SK-N-SH (cell line): ENCODE measurements around the gene SPRYD4. TPM values are rescaled to one million over a fixed set of nuclear protein-coding genes. Genes with fewer than 3 reads are reported as not detected.

Source experiments
- CTCF ChIA-PET: fragments of 300-600, 350-600 bp; formaldehyde crosslinking; extraction: SDS; loops from one replicate; lab custom pipeline; 2021; lab: Yijun Ruan, JAX
- POLR2A ChIA-PET: fragments of 350-600 bp; sonication (Branson Sonifier 250); formaldehyde crosslinking; extraction: SDS; loops from one replicate; lab custom pipeline; 2020; ENCODE audit warnings: antibody characterized with exemption, inconsistent platforms; lab: Yijun Ruan, JAX
- DNase-seq: peaks from one replicate; pipeline ENCODE4 v3.0.0; 2012
- H2AFZ ChIP-seq: fragments of 200-600 bp; sonication (generic); 2 replicates; pipeline ENCODE4 v1.8.1; 2016; ENCODE audit warnings: antibody characterized with exemption, mild to moderate bottlenecking, low read depth
- H3F3A ChIP-seq: fragments of 200-600 bp; sonication (generic); replicated peaks from 2 replicates; pipeline ENCODE3; 2016; ENCODE audit warnings: antibody characterized with exemption, mild to moderate bottlenecking; ENCODE audit not compliant: insufficient read depth
- H3K27ac ChIP-seq, 2 experiments: fragments of 200-500 bp in 1 of 2; fragments of 200-600 bp in 1 of 2; sonication (Bioruptor generic) in 1 of 2; sonication (generic), shearing (Covaris generic) in 1 of 2; 2 replicates each; pipeline versions ENCODE4 v1.5.1 to v1.6.1; 2014 to 2016; ENCODE audit warnings: low read depth in 2 of 2, inconsistent platforms in 1 of 2, low read length in 1 of 2, mild to moderate bottlenecking in 1 of 2, mixed read lengths in 1 of 2
- H3K27me3 ChIP-seq: fragments of 200-600 bp; sonication (generic), shearing (Covaris generic); 2 replicates; pipeline ENCODE4 v1.6.1; 2016; ENCODE audit warnings: mixed run types; ENCODE audit not compliant: insufficient read depth
- H3K36me3 ChIP-seq, 2 experiments: fragments of 200-500 bp in 1 of 2; fragments of 200-600 bp in 1 of 2; sonication (Bioruptor generic) in 1 of 2; sonication (generic) in 1 of 2; replicated peaks in 1 of 2; 2 replicates each; pipeline versions ENCODE3 to v1.5.1; 2014 to 2016; ENCODE audit warnings: low read length in 1 of 2, mild to moderate bottlenecking in 1 of 2; ENCODE audit not compliant: insufficient read depth in 2 of 2, control insufficient read depth in 1 of 2
- H3K4me1 ChIP-seq, 2 experiments: fragments of 200-500 bp in 1 of 2; fragments of 200-600 bp in 1 of 2; sonication (Bioruptor generic) in 1 of 2; sonication (generic), shearing (Covaris generic) in 1 of 2; 2 replicates each; pipeline versions ENCODE4 v1.5.1 to v1.6.1; 2014 to 2016; ENCODE audit warnings: low read depth in 1 of 2, low read length in 1 of 2, mixed run types in 1 of 2; ENCODE audit not compliant: insufficient read depth in 2 of 2, control insufficient read depth in 1 of 2
- H3K4me2 ChIP-seq: fragments of 200-600 bp; sonication (generic), shearing (Covaris generic); 2 replicates; pipeline ENCODE4 v1.6.1; 2017; ENCODE audit warnings: mixed run types
- H3K4me3 ChIP-seq, 2 experiments: fragments of 200-500 bp in 1 of 2; fragments of 200-600 bp in 1 of 2; sonication (Bioruptor generic) in 1 of 2; sonication (generic), shearing (Covaris generic) in 1 of 2; 2 replicates each; pipeline versions ENCODE4 v1.5.1 to v1.8.1; 2014 to 2016; ENCODE audit warnings: low read depth in 2 of 2, inconsistent platforms in 1 of 2, low read length in 1 of 2, mild to moderate bottlenecking in 1 of 2, mixed read lengths in 1 of 2, moderate library complexity in 1 of 2
- H3K79me2 ChIP-seq: fragments of 200-600 bp; sonication (generic); 2 replicates; pipeline ENCODE4 v1.8.1; 2017; ENCODE audit warnings: mild to moderate bottlenecking; ENCODE audit not compliant: insufficient read depth
- H3K9ac ChIP-seq: fragments of 200-600 bp; sonication (generic); 2 replicates; pipeline ENCODE4 v1.6.1; 2017; ENCODE audit warnings: mixed run types
- H3K9me2 ChIP-seq: fragments of 200-600 bp; sonication (generic); 2 replicates; pipeline ENCODE4 v1.6.1; 2017; ENCODE audit warnings: mixed run types
- H3K9me3 ChIP-seq: fragments of 200-600 bp; sonication (generic); 2 replicates; pipeline ENCODE4 v1.6.1; 2017; ENCODE audit warnings: mixed run types, mild to moderate bottlenecking, moderate library complexity
- H4K20me1 ChIP-seq: fragments of 200-600 bp; sonication (generic); 2 replicates; pipeline ENCODE4 v1.6.1; 2017; ENCODE audit warnings: mild to moderate bottlenecking, mixed run types; ENCODE audit not compliant: insufficient read depth
- CHD2 ChIP-seq: fragments of 150-350 bp; IDR thresholded peaks from 2 replicates; pipeline ENCODE4 v1.6.1; 2018; ENCODE audit warnings: low read length; ENCODE audit not compliant: partially characterized antibody
- ELF1 ChIP-seq: IDR thresholded peaks from 2 replicates; pipeline ENCODE4 v1.4.0; 2012
- EZH2phosphoT487 ChIP-seq: fragments of 200-600 bp; sonication (generic); IDR thresholded peaks from 2 replicates; pipeline ENCODE4 v1.6.1; 2017; ENCODE audit warnings: low read depth, mixed run types, mild to moderate bottlenecking, antibody characterized with exemption, moderate library complexity, borderline replicate concordance
- FOSL2 ChIP-seq: IDR thresholded peaks from 2 replicates; pipeline ENCODE4 v1.4.0; 2012; ENCODE audit warnings: low read depth, mild to moderate bottlenecking, moderate library complexity, borderline replicate concordance
- FOXJ3 ChIP-seq: sonication (generic); formaldehyde crosslinking; IDR thresholded peaks from 2 replicates; pipeline ENCODE4 v1.5.1; 2020; ENCODE audit warnings: mild to moderate bottlenecking, missing genetic modification reagents
- GATA2 ChIP-seq: sonication (generic); formaldehyde crosslinking; IDR thresholded peaks from 2 replicates; pipeline ENCODE4 v1.5.0; 2020; ENCODE audit warnings: mild to moderate bottlenecking, missing genetic modification reagents
- MXI1 ChIP-seq: IDR thresholded peaks from 2 replicates; pipeline ENCODE4 v1.6.1; 2012; ENCODE audit warnings: mild to moderate bottlenecking, low read depth, low read length, improper control_type of control experiment
- NRF1 ChIP-seq: IDR thresholded peaks from 2 replicates; pipeline ENCODE4 v1.6.1; 2012; ENCODE audit warnings: low read depth, mild to moderate bottlenecking, low read length
- PBX3 ChIP-seq: IDR thresholded peaks from 2 replicates; pipeline ENCODE4; 2012
- RCOR1 ChIP-seq: fragments of 150-350 bp; IDR thresholded peaks from 2 replicates; pipeline ENCODE4 v1.6.1; 2017; ENCODE audit warnings: antibody characterized with exemption, low read length
- RFX5 ChIP-seq: IDR thresholded peaks from 2 replicates; pipeline ENCODE4 v1.6.1; 2012; ENCODE audit warnings: mild to moderate bottlenecking, improper control_type of control experiment, low read length
- SMC3 ChIP-seq: IDR thresholded peaks from 2 replicates; pipeline ENCODE4 v1.6.1; 2012; ENCODE audit warnings: low read depth, low read length, improper control_type of control experiment
- TAF1 ChIP-seq: IDR thresholded peaks from 2 replicates; pipeline ENCODE4 v1.6.1; 2012; ENCODE audit warnings: low read depth, mild to moderate bottlenecking, low read length, moderate library complexity, borderline replicate concordance
- TEAD4 ChIP-seq: IDR thresholded peaks from 2 replicates; pipeline ENCODE4 v1.4.0; 2012; ENCODE audit warnings: mild to moderate bottlenecking, borderline replicate concordance; ENCODE audit not compliant: insufficient read depth
- USF2 ChIP-seq: fragments of 150-350 bp; IDR thresholded peaks from 2 replicates; pipeline ENCODE4 v1.6.1; 2017; ENCODE audit warnings: antibody characterized with exemption, low read length, low read depth, borderline replicate concordance
- YY1 ChIP-seq: IDR thresholded peaks from 2 replicates; pipeline ENCODE4 v1.4.0; 2012; ENCODE audit warnings: low read depth, mild to moderate bottlenecking
- WGBS: methylation state at CpG from one replicate; pipeline ENCODE4 v1.1.6; 2017; ENCODE audit warnings: low lambda C conversion rate; 5-methylcytosine and 5-hydroxymethylcytosine counted together
- polyA plus RNA-seq, 3 experiments: library from polyadenylated mRNA; depleted of rRNA; stranded (reverse); fragments of >200 nt; gene quantifications; 2 replicates each; pipeline ENCODE4 v1.2.3, GENCODE V29; 2012
- TF ChIP-seq, protein P1 (sequence below): IDR thresholded peaks from 2 replicates; pipeline ENCODE4 v1.4.0; 2012; ENCODE audit warnings: low read depth, borderline replicate concordance
- TF ChIP-seq, protein P2 (sequence below): IDR thresholded peaks from 2 replicates; pipeline ENCODE4 v1.6.1; 2012; ENCODE audit warnings: mild to moderate bottlenecking, low read depth, low read length, moderate library complexity

SPRYD4 gene
- polyA plus RNA-seq, 1 of the 3 experiments (the other 2 are of a cell fraction): 2.6 TPM

GRCh38 chr12:56431850-56432249 lies 36.5 kb upstream of the SPRYD4 start:
- Histone ChIP-seq H3K27me3 (no peaks in the 10 kb centered on the region), H3K9me2 (no peaks in the 10 kb centered on the region), H3K4me1 (no peaks in the 10 kb centered on the region), H3F3A (no peaks in the 10 kb centered on the region), H3K79me2 (peaks cover 11% of the 10 kb centered on the region), H2AFZ (no peak overlapping the region), H3K9me3 (no peaks in the 10 kb centered on the region), H3K27ac (no peak overlapping the region), H3K4me3 (no peak overlapping the region), H3K9ac (no peak overlapping the region), H4K20me1 (no peaks in the 10 kb centered on the region), H3K4me2 (no peak overlapping the region), H3K36me3 (peaks cover 13 to 24% of the 10 kb centered on the region in 2 experiments)
- POLR2A ChIA-PET: no interaction called here
- no peak for TF ChIP-seq GATA2
- TF ChIP-seq EZH2phosphoT487: no peak
- no peak for TF ChIP-seq TAF1
- TF ChIP-seq, protein P1, sequence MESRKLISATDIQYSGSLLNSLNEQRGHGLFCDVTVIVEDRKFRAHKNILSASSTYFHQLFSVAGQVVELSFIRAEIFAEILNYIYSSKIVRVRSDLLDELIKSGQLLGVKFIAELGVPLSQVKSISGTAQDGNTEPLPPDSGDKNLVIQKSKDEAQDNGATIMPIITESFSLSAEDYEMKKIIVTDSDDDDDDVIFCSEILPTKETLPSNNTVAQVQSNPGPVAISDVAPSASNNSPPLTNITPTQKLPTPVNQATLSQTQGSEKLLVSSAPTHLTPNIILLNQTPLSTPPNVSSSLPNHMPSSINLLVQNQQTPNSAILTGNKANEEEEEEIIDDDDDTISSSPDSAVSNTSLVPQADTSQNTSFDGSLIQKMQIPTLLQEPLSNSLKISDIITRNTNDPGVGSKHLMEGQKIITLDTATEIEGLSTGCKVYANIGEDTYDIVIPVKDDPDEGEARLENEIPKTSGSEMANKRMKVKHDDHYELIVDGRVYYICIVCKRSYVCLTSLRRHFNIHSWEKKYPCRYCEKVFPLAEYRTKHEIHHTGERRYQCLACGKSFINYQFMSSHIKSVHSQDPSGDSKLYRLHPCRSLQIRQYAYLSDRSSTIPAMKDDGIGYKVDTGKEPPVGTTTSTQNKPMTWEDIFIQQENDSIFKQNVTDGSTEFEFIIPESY: no peak
- no peak for TF ChIP-seq TEAD4
- 98% methylated on average over 3 of the region's 3 CpGs for WGBS
- DNase-seq: no peak
- CTCF ChIA-PET: no interaction called here

DNA sequence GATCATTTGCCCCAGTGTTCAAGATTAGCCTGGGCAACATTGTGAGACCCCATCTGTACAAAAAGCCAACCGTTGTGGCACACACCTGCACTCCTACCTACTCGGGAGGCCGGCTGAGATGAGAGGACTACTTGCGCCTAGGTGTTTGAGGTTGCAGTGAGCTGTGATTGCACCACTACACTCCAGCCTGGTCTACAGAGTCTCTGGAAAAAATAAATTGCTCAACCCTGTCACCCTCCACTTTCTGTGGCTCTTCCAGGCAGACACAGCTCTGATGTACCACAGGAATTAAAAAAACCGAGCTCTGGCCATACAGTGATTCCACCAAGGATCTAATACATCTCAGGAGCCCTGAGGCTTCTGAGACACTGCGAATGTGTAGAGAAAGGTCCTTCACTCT lies 33.5 kb upstream of the SPRYD4 start:
- H4K20me1 ChIP-seq: no peaks in the 10 kb centered on the region
- WGBS: 89% methylated on average over 4 of the region's 6 CpGs
- peaks cover 13 to 15% of the 10 kb centered on the region in 2 experiments for H3K36me3 ChIP-seq
- no peak for TF ChIP-seq FOXJ3 (CRISPR knock-in tag)
- no peak for TF ChIP-seq CHD2
- TF ChIP-seq EZH2phosphoT487: no peak
- no peak for TF ChIP-seq PBX3
- TF ChIP-seq MXI1: no peak
- no peak for TF ChIP-seq YY1
- TF ChIP-seq RFX5: no peak
- no peak for TF ChIP-seq TEAD4
- TF ChIP-seq, protein P2, sequence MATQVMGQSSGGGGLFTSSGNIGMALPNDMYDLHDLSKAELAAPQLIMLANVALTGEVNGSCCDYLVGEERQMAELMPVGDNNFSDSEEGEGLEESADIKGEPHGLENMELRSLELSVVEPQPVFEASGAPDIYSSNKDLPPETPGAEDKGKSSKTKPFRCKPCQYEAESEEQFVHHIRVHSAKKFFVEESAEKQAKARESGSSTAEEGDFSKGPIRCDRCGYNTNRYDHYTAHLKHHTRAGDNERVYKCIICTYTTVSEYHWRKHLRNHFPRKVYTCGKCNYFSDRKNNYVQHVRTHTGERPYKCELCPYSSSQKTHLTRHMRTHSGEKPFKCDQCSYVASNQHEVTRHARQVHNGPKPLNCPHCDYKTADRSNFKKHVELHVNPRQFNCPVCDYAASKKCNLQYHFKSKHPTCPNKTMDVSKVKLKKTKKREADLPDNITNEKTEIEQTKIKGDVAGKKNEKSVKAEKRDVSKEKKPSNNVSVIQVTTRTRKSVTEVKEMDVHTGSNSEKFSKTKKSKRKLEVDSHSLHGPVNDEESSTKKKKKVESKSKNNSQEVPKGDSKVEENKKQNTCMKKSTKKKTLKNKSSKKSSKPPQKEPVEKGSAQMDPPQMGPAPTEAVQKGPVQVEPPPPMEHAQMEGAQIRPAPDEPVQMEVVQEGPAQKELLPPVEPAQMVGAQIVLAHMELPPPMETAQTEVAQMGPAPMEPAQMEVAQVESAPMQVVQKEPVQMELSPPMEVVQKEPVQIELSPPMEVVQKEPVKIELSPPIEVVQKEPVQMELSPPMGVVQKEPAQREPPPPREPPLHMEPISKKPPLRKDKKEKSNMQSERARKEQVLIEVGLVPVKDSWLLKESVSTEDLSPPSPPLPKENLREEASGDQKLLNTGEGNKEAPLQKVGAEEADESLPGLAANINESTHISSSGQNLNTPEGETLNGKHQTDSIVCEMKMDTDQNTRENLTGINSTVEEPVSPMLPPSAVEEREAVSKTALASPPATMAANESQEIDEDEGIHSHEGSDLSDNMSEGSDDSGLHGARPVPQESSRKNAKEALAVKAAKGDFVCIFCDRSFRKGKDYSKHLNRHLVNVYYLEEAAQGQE: no peak
- TF ChIP-seq NRF1: no peak
- TF ChIP-seq ELF1: no peak
- TF ChIP-seq TAF1: no peak
- TF ChIP-seq SMC3: no peak
- TF ChIP-seq, protein P1: no peak
- TF ChIP-seq USF2: no peak
- TF ChIP-seq FOSL2: no peak
- no peak for TF ChIP-seq RCOR1
- no peaks in the 10 kb centered on the region; a peak in 1 of 4 replicates for H3K4me1 ChIP-seq
- H3F3A ChIP-seq: no peaks in the 10 kb centered on the region
- no peak overlapping the region for H3K9ac ChIP-seq
- H3K27ac ChIP-seq: no peak overlapping the region
- H3K9me2 ChIP-seq: no peaks in the 10 kb centered on the region
- POLR2A ChIA-PET: no interaction called here
- no peak overlapping the region for H2AFZ ChIP-seq
- H3K9me3 ChIP-seq: no peaks in the 10 kb centered on the region
- peaks cover 38% of the 10 kb centered on the region for H3K79me2 ChIP-seq
- H3K4me3 ChIP-seq: no peak overlapping the region
- CTCF ChIA-PET: no interaction called here
- DNase-seq: no peak
- no peaks in the 10 kb centered on the region for H3K27me3 ChIP-seq
- no peak overlapping the region for H3K4me2 ChIP-seq
